OCI-LY3 (cell line): ENCODE data around the gene FGB.

Source experiments
- H2AFZ ChIP-seq: fragments of 200-600, 300-600 bp; shearing (Covaris generic); 2 replicates; pipeline ENCODE4 v1.6.0; 2014; ENCODE audit warnings: antibody characterized with exemption, low read depth, low read length
- H3K27ac ChIP-seq: fragments of 200-600, 300-600 bp; sonication (generic); 2 replicates; pipeline ENCODE4 v1.5.1; 2014; ENCODE audit warnings: mild to moderate bottlenecking, low read length, moderate library complexity, mixed read lengths
- H3K27me3 ChIP-seq: fragments of 200-600, 300-600 bp; sonication (generic); 2 replicates; pipeline ENCODE4 v1.6.1; 2014; ENCODE audit warnings: low read depth, low read length, mixed read lengths
- H3K36me3 ChIP-seq: fragments of 200-600, 300-600 bp; sonication (generic); replicated peaks from 2 replicates; pipeline ENCODE3; 2014; ENCODE audit warnings: low read depth, low read length, mixed read lengths
- H3K4me1 ChIP-seq: fragments of 300-600, 200-600 bp; sonication (generic); 2 replicates; pipeline ENCODE4 v1.6.1; 2014; ENCODE audit warnings: low read length, mixed read lengths
- H3K4me2 ChIP-seq: fragments of 200-600, 300-600 bp; sonication (generic); 2 replicates; pipeline ENCODE4 v1.6.1; 2014; ENCODE audit warnings: low read length, mixed read lengths
- H3K4me3 ChIP-seq: fragments of 300-600, 200-600 bp; sonication (generic); 2 replicates; pipeline ENCODE4 v1.5.1; 2014; ENCODE audit warnings: antibody characterized with exemption, mild to moderate bottlenecking, low read length, moderate library complexity
- H3K79me2 ChIP-seq: fragments of 300-600, 200-600 bp; shearing (Covaris generic); 2 replicates; pipeline ENCODE4 v1.6.1; 2014; ENCODE audit warnings: mild to moderate bottlenecking, low read length, mixed read lengths
- H3K9ac ChIP-seq: fragments of 300-600, 200-600 bp; shearing (Covaris generic); 2 replicates; pipeline ENCODE4 v1.6.0; 2014; ENCODE audit warnings: mild to moderate bottlenecking, low read length, moderate library complexity
- H3K9me3 ChIP-seq: fragments of 200-600, 300-600 bp; shearing (Covaris generic); 2 replicates; pipeline ENCODE4 v1.6.1; 2014; ENCODE audit warnings: low read length, mixed read lengths; ENCODE audit not compliant: insufficient read depth
- H4K20me1 ChIP-seq: fragments of 200-600, 300-600 bp; sonication (generic); 2 replicates; pipeline ENCODE4 v1.6.1; 2016; ENCODE audit warnings: low read length, mixed read lengths; ENCODE audit not compliant: insufficient read depth
- CTCF ChIP-seq: fragments of 200-600, 300-600 bp; sonication (generic); IDR thresholded peaks from 2 replicates; pipeline ENCODE4 v1.5.1; 2014; ENCODE audit warnings: antibody characterized with exemption, low read length, low read depth
- EZH2phosphoT487 ChIP-seq: fragments of 200-600 bp; shearing (Covaris generic); IDR thresholded peaks from 2 replicates; pipeline ENCODE4 v1.6.1; 2018; ENCODE audit warnings: antibody characterized with exemption, mixed run types, low read depth

Gene FGB

DNA sequence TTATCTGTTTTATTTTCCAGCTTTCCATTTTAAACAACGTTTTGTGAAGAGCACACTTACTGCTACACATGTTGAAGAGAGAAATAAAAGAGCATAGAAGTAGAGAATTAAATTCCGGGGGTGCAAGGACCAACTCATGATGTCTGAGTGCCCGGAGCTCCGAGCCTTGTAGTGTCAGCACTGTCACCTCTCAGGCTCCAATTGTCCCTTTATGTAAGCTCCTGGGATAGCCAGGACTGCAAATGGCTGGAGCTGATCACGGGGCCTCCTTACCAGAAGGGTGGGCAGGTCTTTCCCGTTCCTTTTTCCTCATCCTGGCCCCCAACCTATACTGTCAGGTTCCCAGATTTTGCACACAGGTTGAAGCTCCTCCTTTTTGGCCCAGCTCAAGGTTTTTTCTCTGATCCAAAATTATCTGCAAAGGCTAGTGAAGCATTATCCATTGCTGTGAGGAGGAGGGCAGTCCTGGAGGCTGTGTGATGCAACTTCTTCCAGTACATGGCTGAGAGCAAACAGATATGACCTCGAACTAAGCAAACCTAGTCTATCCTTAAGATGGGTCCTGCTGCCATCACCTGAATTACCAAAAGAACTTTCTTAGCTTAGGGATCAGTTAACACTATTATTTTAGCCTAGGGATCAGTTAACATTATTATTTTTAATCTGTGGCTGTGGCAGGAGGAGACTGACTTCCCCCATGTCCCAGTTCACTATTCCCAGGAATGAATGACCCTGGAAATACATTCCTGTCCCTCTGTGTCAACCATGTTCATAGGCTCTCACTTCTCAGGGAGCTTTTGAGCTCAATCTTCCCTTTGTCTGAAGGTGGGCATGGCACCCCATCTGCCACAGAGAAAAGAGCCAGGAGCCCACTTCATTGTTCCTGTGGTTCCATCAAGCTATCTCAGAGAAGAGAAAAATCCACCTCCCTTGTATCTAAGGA is 49.9 kb downstream of the FGB start, which contains the start of gene FGG:
Gene FGG (minus strand): TSS at position 185 of the 943 bp plus-strand sequence. CDS start 47 bp downstream, at position 138.
- Histone ChIP-seq H3K4me2 (no peak within 1 kb of the TSS), H3K27me3 (peaks cover 6% of the 10 kb centered on the region), H3K79me2 (no peaks in the 10 kb centered on the region), H2AFZ (0 out of 2 replicates have a peak within 1 kb of the TSS, but pooled peaks have one; percentile 31), H3K27ac (no peak within 1 kb of the TSS), H3K36me3 (no peaks in the 10 kb centered on the region), H3K9ac (no peak within 1 kb of the TSS), H3K9me3 (no peaks in the 10 kb centered on the region), H3K4me1 (peaks cover 6% of the 10 kb centered on the region; the same call in 1 of the 2 replicates), H3K4me3 (no peak within 1 kb of the TSS), H4K20me1 (no peaks in the 10 kb centered on the region)
- TF ChIP-seq EZH2phosphoT487: no peak
- no peak for TF ChIP-seq CTCF

GRCh38 chr4:154614306-154614705 is 51.5 kb downstream of the FGB start:
- Histone ChIP-seq H3K9me3 (no peaks in the 10 kb centered on the region), H3K36me3 (no peaks in the 10 kb centered on the region), H3K27me3 (peaks cover 3% of the 10 kb centered on the region), H3K4me2 (no peak overlapping the region), H4K20me1 (no peaks in the 10 kb centered on the region), H3K79me2 (no peaks in the 10 kb centered on the region), H3K9ac (no peak overlapping the region), H3K4me1 (peaks cover 9% of the 10 kb centered on the region; the same call in 1 of the 2 replicates), H2AFZ (no peak overlapping the region), H3K4me3 (no peak overlapping the region), H3K27ac (no peak overlapping the region)
- TF ChIP-seq EZH2phosphoT487: no peak
- no peak for TF ChIP-seq CTCF

GRCh38 chr4:154615211-154615610 is 52.4 kb downstream of the FGB start:
- Histone ChIP-seq H3K27me3 (no peaks in the 10 kb centered on the region), H2AFZ (no peak overlapping the region), H3K9ac (no peak overlapping the region), H3K27ac (no peak overlapping the region), H3K9me3 (no peaks in the 10 kb centered on the region), H3K79me2 (no peaks in the 10 kb centered on the region), H3K36me3 (no peaks in the 10 kb centered on the region), H3K4me1 (peaks cover 9% of the 10 kb centered on the region; the same call in 1 of the 2 replicates), H3K4me2 (no peak overlapping the region), H3K4me3 (no peak overlapping the region), H4K20me1 (no peaks in the 10 kb centered on the region)
- TF ChIP-seq EZH2phosphoT487 (no peak), CTCF (no peak)

GRCh38 chr4:154616287-154616686 is 53.5 kb downstream of the FGB start:
- Histone ChIP-seq H4K20me1 (no peaks in the 10 kb centered on the region), H3K4me2 (no peak overlapping the region), H3K4me1 (peaks cover 9% of the 10 kb centered on the region; the same call in 1 of the 2 replicates), H3K27me3 (no peaks in the 10 kb centered on the region), H3K9me3 (no peaks in the 10 kb centered on the region), H3K4me3 (no peak overlapping the region), H3K79me2 (no peaks in the 10 kb centered on the region), H3K9ac (no peak overlapping the region), H3K36me3 (no peaks in the 10 kb centered on the region), H2AFZ (no peak overlapping the region), H3K27ac (no peak overlapping the region)
- no peak for TF ChIP-seq CTCF
- no peak for TF ChIP-seq EZH2phosphoT487
